SK-MEL-5 (cell line): ENCODE results near the gene NTF3. TPM values are rescaled to one million over a fixed set of nuclear protein-coding genes. Genes with fewer than 3 reads are reported as not detected.

Source experiments
- DNase-seq: peaks from one replicate; pipeline ENCODE4 v3.0.0-alpha.2; 2016; ENCODE audit warnings: low read depth, low spot score
- in situ Hi-C: cut with HindIII; loops from 2 replicates; pipeline ENCODE4 v1.10.0; 2016; ENCODE audit warnings: low sequenced_read_pairs, high pct_unique_total_duplicates, low pct_unique_long_range_greater_than_20kb
- total RNA-seq: library from RNA; depleted of rRNA; stranded (reverse); fragments of >200 nt; shearing (Covaris generic); gene quantifications from 2 replicates; pipeline ENCODE4 v1.2.3, GENCODE V29; 2014

The NTF3 gene
- total RNA-seq, 1 experiment from 2014 or later: 0.37 TPM

DNA sequence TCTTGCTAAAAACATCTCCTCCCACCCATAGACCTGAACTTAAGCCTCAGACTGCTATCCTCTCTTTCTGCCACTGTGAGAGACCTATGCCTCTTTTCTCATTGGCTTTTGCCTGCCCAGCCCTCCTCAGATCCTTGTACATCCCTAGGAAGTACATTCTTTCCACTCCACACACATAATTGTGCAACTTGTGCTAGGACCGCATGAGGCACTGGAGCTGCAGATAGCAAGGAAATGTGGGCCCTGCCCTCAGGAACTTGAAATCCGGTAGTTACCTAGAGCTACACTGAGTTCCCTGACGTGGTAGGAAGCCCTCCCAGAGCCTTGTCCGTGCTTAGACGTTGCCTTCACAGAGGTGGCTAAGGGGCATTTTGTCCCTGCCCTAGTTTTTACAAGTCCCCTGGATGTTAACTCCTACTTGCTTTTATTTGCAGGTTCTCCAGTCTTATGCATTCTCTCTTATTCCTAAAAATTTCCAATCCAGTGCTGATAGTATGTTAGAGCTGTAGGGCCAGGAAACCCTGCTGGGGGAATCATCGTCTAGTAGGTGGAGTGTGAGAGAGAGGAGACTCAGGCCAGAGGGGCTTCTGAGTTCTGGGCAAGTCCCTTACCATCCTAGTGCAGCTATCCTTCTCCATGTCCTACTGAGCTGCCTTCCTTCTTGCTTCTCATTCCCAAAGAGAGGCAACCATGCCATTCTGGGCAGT is 41.3 kb downstream of the NTF3 start:
- in situ Hi-C loops: no loop called here
- DNase-seq: no peak

DNA sequence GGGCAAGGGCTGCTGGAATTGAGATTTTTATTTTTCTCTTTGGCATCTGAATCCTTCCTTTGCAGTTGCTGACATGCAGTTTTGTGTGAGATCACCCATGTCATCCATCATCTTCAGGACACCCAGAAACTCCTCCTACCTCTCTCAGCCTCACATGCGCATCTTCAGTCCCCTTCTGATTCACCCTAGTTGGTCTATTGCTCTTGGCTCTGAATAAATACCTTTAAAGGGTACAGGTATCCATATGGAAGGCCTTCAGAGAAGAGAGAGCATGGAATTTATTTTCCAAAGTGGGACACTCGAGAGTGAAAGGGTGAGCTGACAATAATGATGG is 41.8 kb downstream of the NTF3 start:
- no peak for DNase-seq
- in situ Hi-C loops: no loop called here

DNA sequence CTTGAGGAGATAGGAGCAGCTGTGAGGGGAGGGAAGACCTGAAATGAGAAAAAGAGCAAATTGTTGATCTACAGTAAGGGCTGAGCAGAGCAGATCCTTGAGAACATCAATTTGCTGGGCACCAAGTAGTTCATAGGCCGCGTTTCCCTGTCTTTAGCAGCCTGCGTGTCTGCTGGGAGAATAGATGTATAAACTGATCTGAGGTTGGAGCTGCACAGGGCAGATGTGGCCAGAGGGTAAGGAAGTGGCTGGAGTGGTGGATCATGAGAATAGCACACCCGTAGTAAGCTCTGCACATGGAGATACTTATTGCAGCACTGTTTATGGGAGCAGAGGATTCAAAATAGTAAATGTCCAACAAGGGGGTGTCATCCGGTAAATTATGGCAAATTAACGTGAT is 44.4 kb downstream of the NTF3 start:
- peak; percentile 24 for DNase-seq
- in situ Hi-C loops: no loop called here

DNA sequence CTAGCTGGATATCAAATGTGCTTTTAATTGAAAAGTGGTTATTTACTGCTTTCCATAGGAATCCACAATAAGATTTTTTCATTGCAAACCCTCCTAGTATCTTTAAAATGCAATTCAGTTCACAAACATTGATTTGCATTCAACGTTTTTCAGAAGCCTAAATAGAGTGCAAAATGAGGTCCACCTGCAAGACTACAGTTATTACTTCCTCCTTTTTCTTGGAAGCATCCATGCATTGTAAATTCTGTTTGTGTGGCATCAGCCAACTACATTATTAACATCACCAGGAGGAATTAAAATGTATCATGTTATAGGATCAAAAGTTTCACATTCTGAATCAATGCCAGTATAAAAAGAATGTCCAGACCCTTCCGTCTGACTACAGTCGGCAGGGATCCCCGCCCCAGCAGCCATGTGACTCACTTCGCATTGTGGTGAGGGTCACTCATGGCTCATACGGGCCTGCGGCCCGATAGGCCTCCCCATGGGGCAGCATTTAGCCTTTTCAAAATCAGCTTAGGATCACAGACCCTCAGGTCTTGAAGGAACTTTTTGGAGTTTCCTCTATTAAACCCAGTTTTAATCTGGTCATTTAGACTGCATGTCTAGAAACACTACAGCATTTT is 46.3 kb downstream of the NTF3 start:
- no peak for DNase-seq
- in situ Hi-C loops: no loop called here

DNA sequence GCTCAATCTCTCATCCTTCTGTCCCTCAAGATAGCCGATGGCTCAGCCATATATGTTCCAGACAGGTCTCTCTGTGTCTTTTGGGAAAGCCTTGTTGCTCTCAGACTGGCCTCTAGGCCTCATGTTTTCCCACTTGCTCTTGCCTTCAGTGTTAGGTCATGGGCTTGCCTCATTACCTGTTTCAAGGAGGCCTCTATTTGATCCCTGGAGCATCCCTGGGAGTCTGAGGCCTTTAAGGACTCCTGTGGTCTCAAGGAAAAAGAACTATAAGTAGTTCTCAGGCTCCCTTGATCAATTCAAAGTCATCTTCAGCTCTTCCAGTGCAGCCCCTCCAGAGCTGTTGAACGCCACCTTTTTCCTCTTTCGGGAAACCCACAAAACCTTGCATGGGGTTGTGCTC is 47.9 kb downstream of the NTF3 start:
- in situ Hi-C loops: no loop called here
- no peak for DNase-seq

DNA sequence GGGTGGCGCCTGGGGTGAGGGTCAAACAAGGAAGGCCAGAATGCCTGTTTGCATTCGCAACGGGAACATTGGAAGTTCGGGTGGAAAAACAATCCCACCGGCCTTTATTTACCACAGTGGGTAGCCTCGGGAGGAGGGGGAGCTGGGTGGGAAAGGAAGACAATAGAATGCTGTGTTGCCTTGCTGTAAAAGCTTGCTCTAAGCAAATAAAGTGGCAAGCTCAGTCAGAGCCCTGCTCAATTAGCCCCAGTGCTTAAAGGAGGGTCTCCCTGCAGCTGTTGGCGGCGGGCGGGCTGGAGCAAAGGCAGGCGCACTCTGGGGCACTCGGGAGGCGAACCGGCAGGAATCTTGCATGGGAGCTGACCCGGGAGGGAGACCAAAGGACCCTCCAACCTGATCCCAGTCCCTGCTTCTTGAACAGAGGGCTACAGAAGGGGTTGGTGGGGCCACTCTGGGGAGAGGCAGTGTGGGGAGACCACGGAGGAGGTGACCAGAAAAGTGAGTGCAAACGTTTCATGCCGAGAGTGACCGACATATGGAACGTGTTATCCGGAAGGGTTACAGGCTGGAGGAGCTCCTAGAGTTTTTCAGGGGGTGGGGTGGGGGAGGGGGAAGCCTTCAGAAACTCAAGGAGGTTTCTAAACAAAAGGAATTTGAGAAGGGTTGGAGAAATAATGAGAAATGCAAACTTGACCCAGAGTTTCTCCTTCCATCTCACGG is 48.5 kb downstream of the NTF3 start:
- in situ Hi-C loops: no loop called here

DNA sequence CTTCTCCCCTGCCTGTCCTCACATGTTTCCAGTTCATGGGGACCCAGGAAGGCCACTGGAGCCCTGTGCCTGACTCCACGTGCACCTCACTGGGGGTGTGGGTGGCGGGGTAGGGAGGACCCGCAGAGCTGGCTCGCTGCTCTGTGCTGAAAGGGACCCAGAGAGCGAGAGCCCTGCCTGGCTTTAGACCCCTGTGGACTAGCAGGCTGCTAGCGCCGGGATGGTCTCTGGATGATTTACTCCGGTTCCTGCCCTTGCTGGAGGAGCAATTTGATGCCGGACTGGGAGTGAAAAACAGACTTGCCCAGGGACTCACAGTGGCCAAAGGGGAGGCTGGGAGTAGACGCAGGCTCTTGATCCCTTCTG is 49.0 kb downstream of the NTF3 start:
- in situ Hi-C loops: no loop called here
- DNase-seq: no peak

More for the DNA sequence above, 48.5 kb downstream of the NTF3 start:
- DNase-seq: no peak

DNA sequence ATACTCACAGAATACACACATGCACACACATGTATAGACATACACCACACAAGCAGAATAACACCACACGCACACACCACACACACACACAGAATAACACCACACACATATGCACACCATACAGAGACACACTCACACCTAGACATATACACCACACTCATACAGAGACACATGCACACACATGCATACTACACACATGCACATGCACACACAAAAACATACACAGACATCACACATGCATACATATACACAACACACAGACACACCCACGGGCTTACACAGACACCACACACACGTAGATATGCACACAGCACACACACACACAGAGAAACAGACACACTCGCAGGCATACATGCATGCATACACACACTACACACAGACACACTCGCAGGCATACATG is 49.7 kb downstream of the NTF3 start:
- in situ Hi-C loops: no loop called here
- DNase-seq: no peak

DNA sequence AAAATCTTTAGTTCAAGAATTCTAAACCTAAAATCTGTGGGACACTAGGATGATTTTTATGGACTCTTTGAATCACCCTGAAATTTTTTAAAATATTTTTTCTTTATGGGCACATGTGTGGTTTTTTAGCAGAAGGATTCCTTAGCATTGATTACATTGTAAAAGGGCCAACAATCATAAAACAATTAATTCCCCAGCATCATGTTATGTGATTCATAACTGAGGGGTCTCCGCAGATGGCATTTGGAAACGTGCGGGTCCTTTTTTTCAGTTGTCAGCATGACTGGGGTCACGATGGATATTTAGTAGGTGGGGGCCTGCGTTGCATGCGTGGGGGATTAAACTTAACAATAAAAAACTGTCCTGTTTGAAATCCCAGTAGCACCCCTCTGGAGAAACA is 52.5 kb downstream of the NTF3 start:
- in situ Hi-C loops: no loop called here
- no peak for DNase-seq

DNA sequence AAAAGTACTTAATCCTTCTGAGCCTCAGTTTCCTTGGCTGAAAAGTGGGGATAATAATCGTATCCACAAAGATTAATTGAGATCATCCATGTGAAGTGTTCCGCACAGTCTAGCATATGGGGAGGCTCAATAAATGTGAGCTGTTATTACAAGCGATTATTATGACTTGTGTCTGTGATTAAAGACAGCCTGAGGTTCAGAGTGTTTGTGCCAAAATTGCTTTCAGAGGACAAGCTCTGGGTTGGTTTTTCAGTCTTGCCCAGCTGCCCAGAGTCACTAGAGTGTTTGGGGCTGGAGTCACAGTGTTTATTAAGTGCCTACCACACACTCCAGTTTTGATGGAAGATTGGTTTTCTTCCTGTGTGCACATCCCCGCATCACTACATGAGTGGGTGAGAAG is 53.5 kb downstream of the NTF3 start:
- DNase-seq: no peak
- in situ Hi-C loops: no loop called here

DNA sequence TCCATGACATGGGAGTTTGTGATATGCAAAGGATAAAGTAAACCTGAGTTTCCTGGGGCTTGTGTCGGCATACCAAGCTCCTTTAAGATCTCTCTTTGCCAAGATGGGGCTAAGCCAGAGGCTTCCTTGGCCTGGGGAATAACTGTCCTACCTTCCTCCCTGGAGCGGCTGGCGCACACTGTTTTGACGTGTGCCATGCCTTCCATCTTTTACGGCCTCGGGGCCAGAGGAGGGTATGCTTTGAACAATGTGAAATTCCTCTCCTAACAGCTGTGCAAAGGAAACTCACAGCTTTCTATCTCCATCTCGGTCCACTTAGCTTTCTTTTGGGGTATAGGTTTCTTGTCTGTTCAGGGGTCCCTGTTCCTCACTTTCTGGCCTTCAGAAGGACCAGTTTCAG is 55.2 kb downstream of the NTF3 start:
- DNase-seq: no peak
- in situ Hi-C loops: no loop called here

DNA sequence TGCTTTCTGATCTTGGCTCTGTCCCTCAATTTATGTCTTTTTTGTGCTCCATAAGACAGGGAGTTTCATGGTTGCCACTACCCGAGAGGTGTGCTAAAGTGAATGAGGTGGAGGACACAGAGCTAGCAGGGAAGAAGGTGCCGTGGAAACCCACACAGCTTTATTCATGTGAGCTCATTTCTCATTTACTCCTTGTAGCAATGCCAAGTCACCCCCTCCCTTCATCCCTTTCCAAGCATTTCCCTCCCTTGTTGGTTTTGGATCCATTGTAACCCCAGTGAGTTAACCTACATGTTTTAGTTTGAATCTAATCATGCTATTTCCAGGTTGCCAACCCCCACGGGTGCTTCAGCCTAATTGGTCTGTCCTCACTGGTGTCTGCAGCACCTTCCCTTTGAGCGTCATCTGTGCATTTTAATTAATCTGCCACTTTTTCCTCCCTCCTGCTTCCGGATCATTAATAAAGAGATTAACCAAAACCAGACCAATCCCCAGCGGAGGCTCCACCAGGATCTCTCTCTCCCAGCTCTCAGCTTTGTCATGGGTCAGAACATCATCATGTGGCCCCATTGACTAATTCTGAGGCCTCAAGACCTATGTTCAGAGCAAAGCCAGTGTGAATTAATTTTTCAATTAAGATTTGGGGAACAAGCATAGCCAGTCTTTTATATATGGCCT is 56.2 kb downstream of the NTF3 start:
- in situ Hi-C loops: no loop called here
- no peak for DNase-seq

DNA sequence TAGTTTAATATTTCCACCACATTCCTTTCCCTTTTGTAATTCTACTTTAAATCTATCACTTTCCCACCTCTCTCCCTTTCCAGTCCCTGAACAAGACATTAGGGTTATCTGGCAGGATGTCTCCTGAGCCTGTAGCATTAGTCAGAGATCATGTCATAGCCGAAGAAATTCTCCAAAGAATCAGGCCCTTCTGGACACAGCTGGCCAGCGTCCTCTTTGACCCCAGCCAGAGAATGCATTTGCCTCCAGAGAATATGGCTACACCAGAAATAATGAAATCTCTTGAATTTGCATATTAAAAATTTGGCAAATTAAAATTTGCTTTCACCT is 56.7 kb downstream of the NTF3 start:
- no peak for DNase-seq
- in situ Hi-C loops: no loop called here

DNA sequence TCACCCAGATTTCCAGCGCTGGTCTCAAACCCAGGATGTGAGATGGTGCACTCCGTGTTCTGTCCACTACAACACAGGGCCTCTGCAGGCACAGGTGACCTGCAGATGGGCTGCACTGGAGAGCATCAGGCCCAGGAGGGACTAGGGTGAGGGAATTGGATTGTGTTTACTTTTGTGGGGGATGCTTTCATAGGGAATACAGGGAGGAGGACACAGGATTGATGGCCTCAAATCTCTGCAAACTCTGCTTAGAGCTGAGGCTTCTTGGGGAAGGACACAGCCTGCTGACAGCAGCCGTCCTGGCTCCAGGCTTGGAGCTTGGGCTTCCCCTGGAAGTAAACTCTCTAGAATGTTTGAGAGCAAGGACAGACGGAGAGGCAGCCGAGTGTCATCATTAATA is 57.1 kb downstream of the NTF3 start:
- in situ Hi-C loops: no loop called here
- DNase-seq: no peak

DNA sequence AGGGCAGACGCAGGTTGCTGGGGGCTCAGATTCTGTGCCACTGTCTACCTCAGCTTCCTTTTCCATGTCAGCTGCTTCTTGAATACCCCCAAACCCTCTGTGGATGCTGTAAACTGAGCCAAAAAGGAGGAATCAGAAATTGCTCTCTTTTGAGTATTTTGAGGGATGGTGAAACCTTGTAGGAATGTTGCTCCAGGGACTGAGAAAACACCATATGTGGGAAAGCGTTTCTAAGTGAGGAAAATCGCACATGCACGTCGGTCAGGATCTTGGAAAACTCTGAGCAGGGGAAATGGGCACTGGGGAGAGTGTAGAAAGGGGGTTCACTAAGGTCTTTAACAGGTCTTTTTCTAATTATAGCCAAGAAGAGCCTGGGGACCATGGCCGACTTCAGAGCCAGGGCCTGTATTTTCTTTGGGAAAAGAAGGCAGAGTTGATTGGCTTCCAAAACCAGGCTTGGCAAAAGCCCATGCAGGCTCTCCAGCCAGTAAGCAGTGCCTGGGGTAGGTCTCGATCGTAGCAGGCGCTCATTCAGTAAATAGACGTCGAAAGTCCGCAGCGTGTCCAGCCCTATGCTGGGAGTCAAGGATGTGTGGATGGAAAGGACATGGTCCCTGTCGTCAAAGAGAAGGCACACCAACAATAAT is 58.0 kb downstream of the NTF3 start:
- in situ Hi-C loops: no loop called here
- no peak for DNase-seq

DNA sequence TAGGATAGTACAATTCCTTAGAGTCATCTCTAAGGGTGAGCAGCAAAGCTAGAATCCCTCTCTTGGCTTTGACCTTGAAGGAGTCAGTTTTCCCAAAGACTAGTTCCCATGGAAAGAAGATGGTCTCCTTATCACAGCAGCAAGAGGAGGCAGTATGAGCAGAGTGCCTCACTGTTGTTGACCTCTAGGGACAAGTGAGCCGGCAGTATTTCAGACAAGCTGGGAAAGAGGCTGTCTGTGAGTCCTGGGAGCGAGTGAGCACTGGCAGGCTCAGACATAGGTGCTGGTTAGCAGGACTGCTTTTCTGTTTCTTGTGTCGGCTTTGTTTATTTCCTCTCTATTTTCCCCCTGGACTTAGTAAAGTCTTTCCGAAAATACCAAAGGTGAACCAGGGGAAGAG is 60.7 kb downstream of the NTF3 start:
- peak; percentile 6 for DNase-seq
- in situ Hi-C loops: no loop called here

DNA sequence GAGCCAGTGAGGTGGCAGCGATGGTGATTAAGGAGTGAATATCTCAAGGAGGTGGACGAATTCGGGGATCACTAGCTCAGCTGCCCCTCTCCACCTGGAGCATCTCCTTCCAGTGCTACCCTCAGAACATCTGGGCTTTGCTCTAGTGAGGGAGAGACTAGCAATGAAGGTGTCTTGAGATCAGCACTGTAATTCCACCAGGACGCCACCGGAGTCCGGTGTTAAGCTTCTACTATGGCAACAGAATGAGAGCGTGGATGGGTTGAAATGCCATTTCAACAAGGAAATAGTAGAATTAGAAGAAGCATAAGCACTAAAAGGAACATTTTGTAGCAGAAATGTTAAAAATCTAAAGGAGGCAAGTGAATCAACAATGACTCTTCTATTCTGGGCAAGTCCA is 61.1 kb downstream of the NTF3 start:
- no peak for DNase-seq

DNA sequence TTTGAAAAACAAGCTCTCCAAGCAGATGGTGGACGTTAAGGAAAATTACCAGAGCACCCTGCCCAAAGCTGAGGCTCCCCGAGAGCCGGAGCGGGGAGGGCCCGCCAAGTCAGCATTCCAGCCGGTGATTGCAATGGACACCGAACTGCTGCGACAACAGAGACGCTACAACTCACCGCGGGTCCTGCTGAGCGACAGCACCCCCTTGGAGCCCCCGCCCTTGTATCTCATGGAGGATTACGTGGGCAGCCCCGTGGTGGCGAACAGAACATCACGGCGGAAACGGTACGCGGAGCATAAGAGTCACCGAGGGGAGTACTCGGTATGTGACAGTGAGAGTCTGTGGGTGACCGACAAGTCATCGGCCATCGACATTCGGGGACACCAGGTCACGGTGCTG is 62.4 kb downstream of the NTF3 start:
- in situ Hi-C loops: no loop called here
- no peak for DNase-seq

More for the DNA sequence above, 61.1 kb downstream of the NTF3 start:
- in situ Hi-C loops: no loop called here
